ENCODE measurements around the gene TTBK2.

GRCh38 chr15:42826251-42826890 is 94.2 kb downstream of the TTBK2 start:
- TF ChIP-seq, protein P1, sequence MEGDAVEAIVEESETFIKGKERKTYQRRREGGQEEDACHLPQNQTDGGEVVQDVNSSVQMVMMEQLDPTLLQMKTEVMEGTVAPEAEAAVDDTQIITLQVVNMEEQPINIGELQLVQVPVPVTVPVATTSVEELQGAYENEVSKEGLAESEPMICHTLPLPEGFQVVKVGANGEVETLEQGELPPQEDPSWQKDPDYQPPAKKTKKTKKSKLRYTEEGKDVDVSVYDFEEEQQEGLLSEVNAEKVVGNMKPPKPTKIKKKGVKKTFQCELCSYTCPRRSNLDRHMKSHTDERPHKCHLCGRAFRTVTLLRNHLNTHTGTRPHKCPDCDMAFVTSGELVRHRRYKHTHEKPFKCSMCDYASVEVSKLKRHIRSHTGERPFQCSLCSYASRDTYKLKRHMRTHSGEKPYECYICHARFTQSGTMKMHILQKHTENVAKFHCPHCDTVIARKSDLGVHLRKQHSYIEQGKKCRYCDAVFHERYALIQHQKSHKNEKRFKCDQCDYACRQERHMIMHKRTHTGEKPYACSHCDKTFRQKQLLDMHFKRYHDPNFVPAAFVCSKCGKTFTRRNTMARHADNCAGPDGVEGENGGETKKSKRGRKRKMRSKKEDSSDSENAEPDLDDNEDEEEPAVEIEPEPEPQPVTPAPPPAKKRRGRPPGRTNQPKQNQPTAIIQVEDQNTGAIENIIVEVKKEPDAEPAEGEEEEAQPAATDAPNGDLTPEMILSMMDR (conservative IDR thresholded peaks at IDR 0.05; ENCODE audit: low read length): no peak
- no peak for TF ChIP-seq EZH2phosphoT487 (IDR thresholded peaks at IDR 0.05; ENCODE audit: borderline replicate concordance, low read depth, low read length)

Data from OCI-LY7 (cell line).